Amygdala (tissue), 56 donors: ENCODE measurements around the gene TOX2.

Source experiments
- DNase-seq, 56 donors: peaks; one replicate each; lab custom pipeline; 2025; lab: John Stamatoyannopoulos, UW

Gene TOX2

GRCh38 chr20:43973671-43974450 is 59.2 kb downstream of the TOX2 start:
- no peak for DNase-seq

GRCh38 chr20:43974695-43975094 is 60.0 kb downstream of the TOX2 start:
- DNase-seq, result no peak

- no peak for DNase-seq
These were observed 60.6 kb downstream of the TOX2 start for GRCh38 chr20:43975096-43975768.

- DNase-seq, result no peak
These were observed 61.9 kb downstream of the TOX2 start for GRCh38 chr20:43976547-43976946.

- no peak for DNase-seq
These were observed 62.6 kb downstream of the TOX2 start for GRCh38 chr20:43977252-43977651.

GRCh38 chr20:43977962-43978361 is 63.3 kb downstream of the TOX2 start:
- no peak for DNase-seq

- DNase-seq, result no peak
These were observed 65.0 kb downstream of the TOX2 start for GRCh38 chr20:43979576-43980105.

GRCh38 chr20:43981540-43981939 is 66.9 kb downstream of the TOX2 start:
- no peak for DNase-seq

- DNase-seq, result no peak
These were observed 67.4 kb downstream of the TOX2 start for GRCh38 chr20:43982016-43982415.

- no peak for DNase-seq
These were observed 68.2 kb downstream of the TOX2 start for GRCh38 chr20:43982886-43983285.

GRCh38 chr20:43983359-43983758 is 68.7 kb downstream of the TOX2 start:
- no peak for DNase-seq

GRCh38 chr20:43983904-43984361 is 69.3 kb downstream of the TOX2 start:
- no peak for DNase-seq

- no peak for DNase-seq
These were observed 69.9 kb downstream of the TOX2 start for GRCh38 chr20:43984587-43984986.

GRCh38 chr20:43985121-43985520 is 70.5 kb downstream of the TOX2 start:
- no peak for DNase-seq

GRCh38 chr20:43985608-43986316 is 71.1 kb downstream of the TOX2 start:
- no peak for DNase-seq

- no peak for DNase-seq
These were observed 72.4 kb downstream of the TOX2 start for GRCh38 chr20:43987018-43987417.

GRCh38 chr20:43987531-43987930 is 72.9 kb downstream of the TOX2 start:
- no peak for DNase-seq

- DNase-seq, result no peak
These were observed 73.8 kb downstream of the TOX2 start for GRCh38 chr20:43988451-43988850.

GRCh38 chr20:43988867-43989266 is 74.2 kb downstream of the TOX2 start:
- DNase-seq, result no peak

GRCh38 chr20:43991261-43991660 is 76.6 kb downstream of the TOX2 start:
- no peak for DNase-seq

- no peak for DNase-seq
These were observed 77.3 kb downstream of the TOX2 start for GRCh38 chr20:43991982-43992381.
